ENCODE measurements around the gene NFAM1. TPM values are rescaled to one million over a fixed set of nuclear protein-coding genes. Genes with fewer than 3 reads are reported as not detected.

The NFAM1 gene
- total RNA-seq, 1 experiment from 2014 or later = 0.12 TPM

DNA sequence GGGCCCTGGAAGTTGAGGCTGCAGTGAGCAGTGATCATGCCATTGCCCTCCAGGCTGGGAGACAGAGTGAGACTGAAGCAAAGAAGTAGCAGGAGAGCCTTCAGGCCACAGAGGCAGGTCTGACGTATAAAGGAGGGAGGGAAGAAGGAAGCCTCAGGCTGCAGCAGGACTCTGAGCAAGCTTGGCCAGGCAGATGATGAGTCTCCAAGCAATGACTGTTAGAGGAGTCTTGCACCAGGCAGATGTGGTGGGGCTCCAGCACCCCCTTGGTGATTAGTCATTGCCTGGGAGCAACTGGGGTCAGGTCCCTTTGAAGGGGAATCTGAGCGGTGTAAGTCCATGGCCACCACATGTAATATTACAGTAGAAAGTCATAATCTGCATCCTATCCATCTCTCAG, 36.6 kb upstream of the NFAM1 start:
- BruUV-seq (replicated peaks) = no TSS peak
- Histone ChIP-seq H2AFZ (ENCODE audit: low read depth, low read length, poor library complexity, severe bottlenecking) (no peak overlapping the region), H4K20me1 (ENCODE audit: insufficient read depth) (no peaks in the 10 kb centered on the region), H3K79me2 (ENCODE audit: insufficient read depth, low read length) (no peaks in the 10 kb centered on the region), H3K36me3 (ENCODE audit: control insufficient read depth in 1 of 2, insufficient read depth in 2 of 2, low read length in 2 of 2) (no peaks in the 10 kb centered on the region), H3K27me3 (ENCODE audit: insufficient read depth, low read length) (no peaks in the 10 kb centered on the region), H3K9me2 (ENCODE audit: insufficient read depth) (no peaks in the 10 kb centered on the region), H3K4me2 (ENCODE audit: low read length) (no peak overlapping the region), H3K9me3 (ENCODE audit: control insufficient read depth in 1 of 2, insufficient read depth in 1 of 2, low read depth in 1 of 2, low read length in 2 of 2) (no peaks in the 10 kb centered on the region), H3K9ac (ENCODE audit: low read length) (no peak overlapping the region), H3K4me3 (replicated peaks in 1 of 2; ENCODE audit: low read depth in 1 of 2, low read length in 2 of 2) (no peak overlapping the region), H3K4me1 (ENCODE audit: control insufficient read depth in 1 of 2, insufficient read depth in 2 of 2, low read length in 2 of 2) (no peaks in the 10 kb centered on the region), H3K27ac (ENCODE audit: low read depth, low read length) (no peak overlapping the region)
- CTCF ChIA-PET = no interaction called here
- no peak for DNase-seq (ENCODE audit: low read depth, low spot score)
- RAD21 ChIA-PET (ENCODE audit: low non-redundant PET in 1 of 2, low total read pairs in 2 of 2, uncharacterized antibody in 2 of 2, unreplicated experiment in 2 of 2) = no interaction called here
- ATAC-seq = no peak
- POLR2A ChIA-PET = no interaction called here
- TF ChIP-seq ZNF274 (IDR thresholded peaks at IDR 0.05; ENCODE audit: low read depth, low read length) = no peak
- TF ChIP-seq, protein P1, sequence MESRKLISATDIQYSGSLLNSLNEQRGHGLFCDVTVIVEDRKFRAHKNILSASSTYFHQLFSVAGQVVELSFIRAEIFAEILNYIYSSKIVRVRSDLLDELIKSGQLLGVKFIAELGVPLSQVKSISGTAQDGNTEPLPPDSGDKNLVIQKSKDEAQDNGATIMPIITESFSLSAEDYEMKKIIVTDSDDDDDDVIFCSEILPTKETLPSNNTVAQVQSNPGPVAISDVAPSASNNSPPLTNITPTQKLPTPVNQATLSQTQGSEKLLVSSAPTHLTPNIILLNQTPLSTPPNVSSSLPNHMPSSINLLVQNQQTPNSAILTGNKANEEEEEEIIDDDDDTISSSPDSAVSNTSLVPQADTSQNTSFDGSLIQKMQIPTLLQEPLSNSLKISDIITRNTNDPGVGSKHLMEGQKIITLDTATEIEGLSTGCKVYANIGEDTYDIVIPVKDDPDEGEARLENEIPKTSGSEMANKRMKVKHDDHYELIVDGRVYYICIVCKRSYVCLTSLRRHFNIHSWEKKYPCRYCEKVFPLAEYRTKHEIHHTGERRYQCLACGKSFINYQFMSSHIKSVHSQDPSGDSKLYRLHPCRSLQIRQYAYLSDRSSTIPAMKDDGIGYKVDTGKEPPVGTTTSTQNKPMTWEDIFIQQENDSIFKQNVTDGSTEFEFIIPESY (IDR thresholded peaks at IDR 0.05; ENCODE audit: extremely low read depth, insufficient replicate concordance, low read length) = no peak
- TF ChIP-seq TCF7L2 (IDR thresholded peaks at IDR 0.05; ENCODE audit: borderline replicate concordance, extremely low read depth, insufficient read depth, insufficient read length) = no peak
- no peak for TF ChIP-seq JUND (IDR thresholded peaks at IDR 0.05)
- TF ChIP-seq SP1 (IDR thresholded peaks at IDR 0.05; ENCODE audit: low read depth) = no peak
- TF ChIP-seq POLR2AphosphoS5 (IDR thresholded peaks at IDR 0.05; ENCODE audit: low read depth, low read length) = no peak
- TF ChIP-seq, protein P2, sequence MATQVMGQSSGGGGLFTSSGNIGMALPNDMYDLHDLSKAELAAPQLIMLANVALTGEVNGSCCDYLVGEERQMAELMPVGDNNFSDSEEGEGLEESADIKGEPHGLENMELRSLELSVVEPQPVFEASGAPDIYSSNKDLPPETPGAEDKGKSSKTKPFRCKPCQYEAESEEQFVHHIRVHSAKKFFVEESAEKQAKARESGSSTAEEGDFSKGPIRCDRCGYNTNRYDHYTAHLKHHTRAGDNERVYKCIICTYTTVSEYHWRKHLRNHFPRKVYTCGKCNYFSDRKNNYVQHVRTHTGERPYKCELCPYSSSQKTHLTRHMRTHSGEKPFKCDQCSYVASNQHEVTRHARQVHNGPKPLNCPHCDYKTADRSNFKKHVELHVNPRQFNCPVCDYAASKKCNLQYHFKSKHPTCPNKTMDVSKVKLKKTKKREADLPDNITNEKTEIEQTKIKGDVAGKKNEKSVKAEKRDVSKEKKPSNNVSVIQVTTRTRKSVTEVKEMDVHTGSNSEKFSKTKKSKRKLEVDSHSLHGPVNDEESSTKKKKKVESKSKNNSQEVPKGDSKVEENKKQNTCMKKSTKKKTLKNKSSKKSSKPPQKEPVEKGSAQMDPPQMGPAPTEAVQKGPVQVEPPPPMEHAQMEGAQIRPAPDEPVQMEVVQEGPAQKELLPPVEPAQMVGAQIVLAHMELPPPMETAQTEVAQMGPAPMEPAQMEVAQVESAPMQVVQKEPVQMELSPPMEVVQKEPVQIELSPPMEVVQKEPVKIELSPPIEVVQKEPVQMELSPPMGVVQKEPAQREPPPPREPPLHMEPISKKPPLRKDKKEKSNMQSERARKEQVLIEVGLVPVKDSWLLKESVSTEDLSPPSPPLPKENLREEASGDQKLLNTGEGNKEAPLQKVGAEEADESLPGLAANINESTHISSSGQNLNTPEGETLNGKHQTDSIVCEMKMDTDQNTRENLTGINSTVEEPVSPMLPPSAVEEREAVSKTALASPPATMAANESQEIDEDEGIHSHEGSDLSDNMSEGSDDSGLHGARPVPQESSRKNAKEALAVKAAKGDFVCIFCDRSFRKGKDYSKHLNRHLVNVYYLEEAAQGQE (IDR thresholded peaks at IDR 0.05; ENCODE audit: low read depth) = no peak
- TF ChIP-seq, protein P3, sequence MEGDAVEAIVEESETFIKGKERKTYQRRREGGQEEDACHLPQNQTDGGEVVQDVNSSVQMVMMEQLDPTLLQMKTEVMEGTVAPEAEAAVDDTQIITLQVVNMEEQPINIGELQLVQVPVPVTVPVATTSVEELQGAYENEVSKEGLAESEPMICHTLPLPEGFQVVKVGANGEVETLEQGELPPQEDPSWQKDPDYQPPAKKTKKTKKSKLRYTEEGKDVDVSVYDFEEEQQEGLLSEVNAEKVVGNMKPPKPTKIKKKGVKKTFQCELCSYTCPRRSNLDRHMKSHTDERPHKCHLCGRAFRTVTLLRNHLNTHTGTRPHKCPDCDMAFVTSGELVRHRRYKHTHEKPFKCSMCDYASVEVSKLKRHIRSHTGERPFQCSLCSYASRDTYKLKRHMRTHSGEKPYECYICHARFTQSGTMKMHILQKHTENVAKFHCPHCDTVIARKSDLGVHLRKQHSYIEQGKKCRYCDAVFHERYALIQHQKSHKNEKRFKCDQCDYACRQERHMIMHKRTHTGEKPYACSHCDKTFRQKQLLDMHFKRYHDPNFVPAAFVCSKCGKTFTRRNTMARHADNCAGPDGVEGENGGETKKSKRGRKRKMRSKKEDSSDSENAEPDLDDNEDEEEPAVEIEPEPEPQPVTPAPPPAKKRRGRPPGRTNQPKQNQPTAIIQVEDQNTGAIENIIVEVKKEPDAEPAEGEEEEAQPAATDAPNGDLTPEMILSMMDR (IDR thresholded peaks at IDR 0.05 in 2 of 3, conservative IDR thresholded peaks at IDR 0.05 in 1 of 3; ENCODE audit: borderline replicate concordance in 1 of 3, insufficient read depth in 1 of 3, low read depth in 2 of 3, low read length in 2 of 3) = no peak
- TF ChIP-seq ZFX (IDR thresholded peaks at IDR 0.05) = no peak
- no peak for TF ChIP-seq EZH2phosphoT487 (IDR thresholded peaks at IDR 0.05; ENCODE audit: borderline replicate concordance)
- TF ChIP-seq EGR1 (IDR thresholded peaks at IDR 0.05; ENCODE audit: low read depth) = no peak
- TF ChIP-seq, protein P4, sequence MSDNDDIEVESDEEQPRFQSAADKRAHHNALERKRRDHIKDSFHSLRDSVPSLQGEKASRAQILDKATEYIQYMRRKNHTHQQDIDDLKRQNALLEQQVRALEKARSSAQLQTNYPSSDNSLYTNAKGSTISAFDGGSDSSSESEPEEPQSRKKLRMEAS (IDR thresholded peaks at IDR 0.05) = no peak
- TF ChIP-seq SIN3A (IDR thresholded peaks at IDR 0.05; ENCODE audit: low read depth) = no peak
- TF ChIP-seq CBX3 (IDR thresholded peaks at IDR 0.05; ENCODE audit: low read depth) = no peak
- TF ChIP-seq FOSL1 (IDR thresholded peaks at IDR 0.05; ENCODE audit: low read depth) = no peak
- intact Hi-C loops (cut with micrococcal nuclease) = no loop called here
